HCT116 (cell line): ENCODE data around the gene GASK1A. TPM values are rescaled to one million over a fixed set of nuclear protein-coding genes. Genes with fewer than 3 reads are reported as not detected.

Experiments
- ATAC-seq: fragments of 200-7000 bp; cut with Tn5 transposase; 2 replicates; pipeline ENCODE4 v1.9.1; 2020; ENCODE audit warnings: mild to moderate bottlenecking, moderate library complexity
- BruUV-seq: library from RNA; stranded (reverse); fragments of 400-500 nt; replicated peaks from 2 replicates; lab custom pipeline; 2021; lab: Mats Ljungman, UMichigan
- CTCF ChIA-PET: fragments of 300-600 bp; sonication (Branson Sonifier 250); formaldehyde crosslinking; loops from one replicate; lab custom pipeline; 2021; ENCODE audit warnings: antibody characterized with exemption; lab: Charles Lee
- POLR2A ChIA-PET: fragments of 300-600, 350-600 bp; sonication (Branson Sonifier 250); formaldehyde crosslinking; loops from one replicate; lab custom pipeline; 2021; ENCODE audit warnings: antibody characterized with exemption; lab: Charles Lee
- RAD21 ChIA-PET, 2 experiments: fragments of 300-600 bp; sonication (Branson Sonifier 250); formaldehyde crosslinking; loops; one replicate each; lab custom pipeline; 2023; ENCODE audit warnings: low total read pairs in 2 of 2; ENCODE audit not compliant: uncharacterized antibody in 2 of 2, unreplicated experiment in 2 of 2, low non-redundant PET in 1 of 2; lab: Charles Lee
- DNase-seq: peaks from one replicate; pipeline ENCODE4 v3.0.0-alpha.2; 2010; ENCODE audit warnings: low read depth, low spot score
- H2AFZ ChIP-seq: fragments of 200-600 bp; shearing (Covaris generic), sonication (generic); 2 replicates; pipeline ENCODE4 v1.6.1; 2017; ENCODE audit warnings: low read depth, mixed run types, mixed read lengths, antibody characterized with exemption, low read length; ENCODE audit not compliant: poor library complexity, severe bottlenecking
- H3K27ac ChIP-seq: 2 replicates; pipeline ENCODE4 v1.5.1; 2012; ENCODE audit warnings: low read depth, low read length
- H3K27me3 ChIP-seq: fragments of 200-600 bp; sonication (generic); 2 replicates; pipeline ENCODE4 v1.6.1; 2016; ENCODE audit warnings: mixed run types, low read length, mixed read lengths; ENCODE audit not compliant: insufficient read depth
- H3K36me3 ChIP-seq, 2 experiments: fragments of 200-500 bp in 1 of 2; fragments of 200-600 bp in 1 of 2; sonication (Bioruptor generic) in 1 of 2; sonication (generic) in 1 of 2; 2 replicates each; pipeline versions ENCODE4 v1.5.1 to v1.6.1; 2014 to 2016; ENCODE audit warnings: low read length in 2 of 2, inconsistent platforms in 1 of 2, mixed read lengths in 1 of 2, mixed run types in 1 of 2; ENCODE audit not compliant: insufficient read depth in 2 of 2, control insufficient read depth in 1 of 2
- H3K4me1 ChIP-seq, 2 experiments: fragments of 200-600 bp in 1 of 2; sonication (generic) in 1 of 2; 2 replicates each; pipeline versions ENCODE4 v1.5.1 to v1.6.1; 2012 to 2017; ENCODE audit warnings: low read length in 2 of 2, inconsistent platforms in 1 of 2, mild to moderate bottlenecking in 1 of 2, mixed read lengths in 1 of 2, mixed run types in 1 of 2, moderate library complexity in 1 of 2; ENCODE audit not compliant: insufficient read depth in 2 of 2, control insufficient read depth in 1 of 2
- H3K4me2 ChIP-seq: fragments of 200-600 bp; sonication (generic); 2 replicates; pipeline ENCODE4 v1.6.1; 2017; ENCODE audit warnings: mixed run types, low read length, mixed read lengths
- H3K4me3 ChIP-seq, 2 experiments: fragments of 200-600 bp in 1 of 2; sonication (generic) in 1 of 2; replicated peaks in 1 of 2; 2 replicates each; pipeline ENCODE4 v1.5.1; 2011 to 2016; ENCODE audit warnings: low read length in 2 of 2, control low read depth in 1 of 2, low read depth in 1 of 2, mild to moderate bottlenecking in 1 of 2, mixed read lengths in 1 of 2, mixed run types in 1 of 2
- H3K79me2 ChIP-seq: fragments of 200-600 bp; sonication (generic); 2 replicates; pipeline ENCODE4 v1.6.1; 2017; ENCODE audit warnings: mild to moderate bottlenecking, mixed run types, low read length, moderate library complexity, mixed read lengths; ENCODE audit not compliant: insufficient read depth
- H3K9ac ChIP-seq: fragments of 200-600 bp; sonication (generic); 2 replicates; pipeline ENCODE4 v1.6.1; 2016; ENCODE audit warnings: low read length, mixed read lengths
- H3K9me2 ChIP-seq: fragments of 200-600 bp; sonication (generic), shearing (Covaris generic); 2 replicates; pipeline ENCODE4 v1.6.1; 2017; ENCODE audit warnings: mixed run types, mild to moderate bottlenecking, moderate library complexity; ENCODE audit not compliant: insufficient read depth
- H3K9me3 ChIP-seq, 2 experiments: fragments of 200-500 bp in 1 of 2; fragments of 200-600 bp in 1 of 2; sonication (Bioruptor generic) in 1 of 2; sonication (generic) in 1 of 2; 2 replicates each; pipeline ENCODE4 v1.6.1; 2014 to 2017; ENCODE audit warnings: low read length in 2 of 2, mixed read lengths in 2 of 2, inconsistent platforms in 1 of 2, low read depth in 1 of 2, mild to moderate bottlenecking in 1 of 2, mixed run types in 1 of 2, moderate library complexity in 1 of 2; ENCODE audit not compliant: control insufficient read depth in 1 of 2, insufficient read depth in 1 of 2
- H4K20me1 ChIP-seq: fragments of 200-600 bp; sonication (generic), shearing (Covaris generic); 2 replicates; pipeline ENCODE4 v1.6.1; 2017; ENCODE audit warnings: mixed run types, mild to moderate bottlenecking, moderate library complexity; ENCODE audit not compliant: insufficient read depth
- CTCF ChIP-seq, 3 experiments: fragments of 200-600 bp in 1 of 3; sonication (generic) in 1 of 3; IDR thresholded peaks in 2 of 3; conservative IDR thresholded peaks in 1 of 3; 2 replicates each; pipeline ENCODE4 v1.5.1; 2012 to 2017; ENCODE audit warnings: low read depth in 2 of 3, low read length in 2 of 3, antibody characterized with exemption in 1 of 3, borderline replicate concordance in 1 of 3, control low read depth in 1 of 3, mild to moderate bottlenecking in 1 of 3, mixed read lengths in 1 of 3, mixed run types in 1 of 3, moderate library complexity in 1 of 3; ENCODE audit not compliant: insufficient read depth in 1 of 3
- SP1 ChIP-seq: IDR thresholded peaks from 2 replicates; pipeline ENCODE4 v1.6.1; 2012; ENCODE audit warnings: low read depth
- intact Hi-C: fragments of 100-400 bp; cut with micrococcal nuclease; formaldehyde crosslinking; loops from 2 replicates; pipeline ENCODE4 v1.10.0; 2022
- total RNA-seq: library from RNA; stranded (reverse); gene quantifications from one replicate; pipeline ENCODE4 v1.2.1, GENCODE V29; 2021; ENCODE audit not compliant: unreplicated experiment
- TF ChIP-seq, protein P1 (sequence below): IDR thresholded peaks from 2 replicates; pipeline ENCODE4 v1.6.1; 2012; ENCODE audit warnings: low read depth

Gene GASK1A
- total RNA-seq, 1 experiment from 2014 or later: 1.0 TPM

DNA sequence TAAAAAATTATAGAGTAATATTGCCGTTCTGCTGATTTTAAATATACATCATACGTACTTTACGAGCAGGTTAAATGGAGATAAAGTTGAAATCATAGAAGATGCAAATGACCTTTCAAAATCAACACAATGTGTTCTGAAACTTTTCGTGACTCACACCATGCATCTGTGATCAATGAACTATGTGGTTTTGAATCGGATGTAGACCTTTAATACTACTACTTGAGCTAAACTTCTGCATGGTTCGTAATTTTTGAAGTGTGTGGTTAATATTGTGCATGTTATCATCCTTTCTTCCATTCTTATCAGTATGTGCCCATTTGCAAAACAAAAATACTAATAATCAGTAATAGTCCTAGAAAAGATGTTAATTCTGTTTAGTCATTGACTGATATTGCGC is 58.9 kb downstream of the GASK1A start:
- BruUV-seq: no TSS peak
- CTCF ChIA-PET: no interaction called here
- Histone ChIP-seq H3K27me3 (no peaks in the 10 kb centered on the region; the same call in 1 of the 2 replicates), H4K20me1 (no peaks in the 10 kb centered on the region), H3K9ac (no peak overlapping the region), H3K4me3 (no peak overlapping the region), H2AFZ (no peak overlapping the region), H3K4me1 (no peaks in the 10 kb centered on the region), H3K9me2 (no peaks in the 10 kb centered on the region), H3K27ac (no peak overlapping the region), H3K79me2 (no peaks in the 10 kb centered on the region), H3K4me2 (no peak overlapping the region), H3K9me3 (no peaks in the 10 kb centered on the region), H3K36me3 (no peaks in the 10 kb centered on the region)
- no peak for ATAC-seq
- POLR2A ChIA-PET: no interaction called here
- TF ChIP-seq CTCF (IDR thresholded peaks at IDR 0.05 in 2 of 3, conservative IDR thresholded peaks at IDR 0.05 in 1 of 3; ENCODE audit: borderline replicate concordance in 1 of 3, insufficient read depth in 1 of 3, low read depth in 2 of 3, low read length in 2 of 3) (no peak), SP1 (no peak)
- TF ChIP-seq, protein P1, sequence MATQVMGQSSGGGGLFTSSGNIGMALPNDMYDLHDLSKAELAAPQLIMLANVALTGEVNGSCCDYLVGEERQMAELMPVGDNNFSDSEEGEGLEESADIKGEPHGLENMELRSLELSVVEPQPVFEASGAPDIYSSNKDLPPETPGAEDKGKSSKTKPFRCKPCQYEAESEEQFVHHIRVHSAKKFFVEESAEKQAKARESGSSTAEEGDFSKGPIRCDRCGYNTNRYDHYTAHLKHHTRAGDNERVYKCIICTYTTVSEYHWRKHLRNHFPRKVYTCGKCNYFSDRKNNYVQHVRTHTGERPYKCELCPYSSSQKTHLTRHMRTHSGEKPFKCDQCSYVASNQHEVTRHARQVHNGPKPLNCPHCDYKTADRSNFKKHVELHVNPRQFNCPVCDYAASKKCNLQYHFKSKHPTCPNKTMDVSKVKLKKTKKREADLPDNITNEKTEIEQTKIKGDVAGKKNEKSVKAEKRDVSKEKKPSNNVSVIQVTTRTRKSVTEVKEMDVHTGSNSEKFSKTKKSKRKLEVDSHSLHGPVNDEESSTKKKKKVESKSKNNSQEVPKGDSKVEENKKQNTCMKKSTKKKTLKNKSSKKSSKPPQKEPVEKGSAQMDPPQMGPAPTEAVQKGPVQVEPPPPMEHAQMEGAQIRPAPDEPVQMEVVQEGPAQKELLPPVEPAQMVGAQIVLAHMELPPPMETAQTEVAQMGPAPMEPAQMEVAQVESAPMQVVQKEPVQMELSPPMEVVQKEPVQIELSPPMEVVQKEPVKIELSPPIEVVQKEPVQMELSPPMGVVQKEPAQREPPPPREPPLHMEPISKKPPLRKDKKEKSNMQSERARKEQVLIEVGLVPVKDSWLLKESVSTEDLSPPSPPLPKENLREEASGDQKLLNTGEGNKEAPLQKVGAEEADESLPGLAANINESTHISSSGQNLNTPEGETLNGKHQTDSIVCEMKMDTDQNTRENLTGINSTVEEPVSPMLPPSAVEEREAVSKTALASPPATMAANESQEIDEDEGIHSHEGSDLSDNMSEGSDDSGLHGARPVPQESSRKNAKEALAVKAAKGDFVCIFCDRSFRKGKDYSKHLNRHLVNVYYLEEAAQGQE: no peak
- no peak for DNase-seq
- intact Hi-C loops: no loop called here
- RAD21 ChIA-PET: no interaction called here
